Activated CD8-positive, alpha-beta memory T cell treated with anti-CD3 and anti-CD28 coated beads for 4 hours (primary cell): ENCODE results near the gene GEMIN5.
"Not testable (repeated sequence)": the region's sequence is repeated elsewhere in the genome, so short reads cannot be mapped to it uniquely, and the experiment has no call there.

Experiments used
- DNase-seq, 2 donors: peaks; one replicate each; pipeline ENCODE4 v3.0.0-alpha.2; 2020; ENCODE audit warnings: low read depth in 2 of 2

Gene GEMIN5

GRCh38 chr5:154940772-154941620, 3.0 kb upstream of the GEMIN5 start, which contains the start of gene MRPL22:
MRPL22 (plus strand) TSS chr5:154941073; CDS start chr5:154941111, 38 bp downstream.
- peak; percentile 88 to 90 for DNase-seq

- no peak for DNase-seq
Measured at GRCh38 chr5:154940375-154940771, 2.4 kb upstream of the GEMIN5 start.

- DNase-seq: not testable (repeated sequence)
Measured at GRCh38 chr5:154939387-154939786, 1.4 kb upstream of the GEMIN5 start.

- no peak for DNase-seq
Measured at GRCh38 chr5:154937186-154937717, 759 bp downstream of the GEMIN5 start.

GRCh38 chr5:154934881-154935280, 3.1 kb downstream of the GEMIN5 start:
- no peak for DNase-seq

GRCh38 chr5:154933537-154933936, 4.5 kb downstream of the GEMIN5 start:
- no peak for DNase-seq

GRCh38 chr5:154923441-154924430, 14.3 kb downstream of the GEMIN5 start:
- no peak for DNase-seq

GRCh38 chr5:154917757-154918156, 20.3 kb downstream of the GEMIN5 start:
- no peak for DNase-seq

- no peak for DNase-seq
Measured at GRCh38 chr5:154916874-154917273, 21.1 kb downstream of the GEMIN5 start.

GRCh38 chr5:154905601-154906000, 32.4 kb downstream of the GEMIN5 start:
- not testable (repeated sequence) for DNase-seq

GRCh38 chr5:154901913-154902312, 36.1 kb downstream of the GEMIN5 start:
- DNase-seq: no peak

GRCh38 chr5:154901276-154901675, 36.7 kb downstream of the GEMIN5 start:
- DNase-seq: no peak

GRCh38 chr5:154900066-154900465, 37.9 kb downstream of the GEMIN5 start:
- DNase-seq: no peak

GRCh38 chr5:154899151-154899816, 38.7 kb downstream of the GEMIN5 start:
- no peak for DNase-seq

- no peak for DNase-seq
Measured at GRCh38 chr5:154898210-154898609, 39.8 kb downstream of the GEMIN5 start.

GRCh38 chr5:154896562-154897165, 41.3 kb downstream of the GEMIN5 start:
- no peak for DNase-seq

GRCh38 chr5:154895606-154896561, 42.1 kb downstream of the GEMIN5 start:
- DNase-seq: no peak

GRCh38 chr5:154893381-154893780, 44.6 kb downstream of the GEMIN5 start:
- no peak for DNase-seq

GRCh38 chr5:154892369-154892771, 45.6 kb downstream of the GEMIN5 start:
- DNase-seq: no peak

- no peak for DNase-seq
Measured at GRCh38 chr5:154885439-154885838, 52.6 kb downstream of the GEMIN5 start.
